ENCODE data around the gene CCDC201. TPM values are rescaled to one million over a fixed set of nuclear protein-coding genes. Genes with fewer than 3 reads are reported as not detected.
A peak's percentile ranks its signal among the peaks of the same experiment; 100 is the strongest.
"Not testable (repeated sequence)": the region's sequence is repeated elsewhere in the genome, so short reads cannot be mapped to it uniquely, and the experiment has no call there.

Gene CCDC201
- total RNA-seq, 1 donor = not detected

DNA sequence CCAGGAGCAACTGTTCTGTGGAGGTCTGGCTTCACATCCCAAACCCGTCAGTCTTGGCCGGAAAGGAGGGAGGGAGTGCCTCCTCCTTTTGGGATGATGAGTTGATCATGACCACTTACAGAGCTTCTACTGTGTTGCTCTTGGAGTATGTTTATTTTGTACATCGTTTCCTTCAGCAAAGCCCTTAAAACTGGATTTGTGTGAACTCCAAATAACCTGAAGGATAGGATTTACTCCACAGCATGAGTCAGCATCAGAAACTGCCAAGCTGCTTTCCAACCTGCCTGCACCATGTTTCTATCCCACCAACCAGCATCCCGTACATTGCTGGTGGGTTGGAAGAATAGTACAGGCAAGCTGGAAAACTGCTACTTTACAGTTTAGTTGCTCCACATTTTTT is 3.5 kb downstream of the CCDC201 start:
- no peaks in the 10 kb centered on the region for H3K79me2 ChIP-seq (ENCODE audit: insufficient read depth, low read length)
- peak; percentile 88 for DNase-seq (ENCODE audit: insufficient read length, low spot score, missing footprints)
- peaks cover 10% of the 10 kb centered on the region for H3K4me1 ChIP-seq (ENCODE audit: insufficient read depth, low read length)
- TF ChIP-seq, protein P1, sequence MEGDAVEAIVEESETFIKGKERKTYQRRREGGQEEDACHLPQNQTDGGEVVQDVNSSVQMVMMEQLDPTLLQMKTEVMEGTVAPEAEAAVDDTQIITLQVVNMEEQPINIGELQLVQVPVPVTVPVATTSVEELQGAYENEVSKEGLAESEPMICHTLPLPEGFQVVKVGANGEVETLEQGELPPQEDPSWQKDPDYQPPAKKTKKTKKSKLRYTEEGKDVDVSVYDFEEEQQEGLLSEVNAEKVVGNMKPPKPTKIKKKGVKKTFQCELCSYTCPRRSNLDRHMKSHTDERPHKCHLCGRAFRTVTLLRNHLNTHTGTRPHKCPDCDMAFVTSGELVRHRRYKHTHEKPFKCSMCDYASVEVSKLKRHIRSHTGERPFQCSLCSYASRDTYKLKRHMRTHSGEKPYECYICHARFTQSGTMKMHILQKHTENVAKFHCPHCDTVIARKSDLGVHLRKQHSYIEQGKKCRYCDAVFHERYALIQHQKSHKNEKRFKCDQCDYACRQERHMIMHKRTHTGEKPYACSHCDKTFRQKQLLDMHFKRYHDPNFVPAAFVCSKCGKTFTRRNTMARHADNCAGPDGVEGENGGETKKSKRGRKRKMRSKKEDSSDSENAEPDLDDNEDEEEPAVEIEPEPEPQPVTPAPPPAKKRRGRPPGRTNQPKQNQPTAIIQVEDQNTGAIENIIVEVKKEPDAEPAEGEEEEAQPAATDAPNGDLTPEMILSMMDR (IDR thresholded peaks at IDR 0.05; ENCODE audit: extremely low read depth, low read depth, low read length) = no peak
- H3K36me3 ChIP-seq (ENCODE audit: insufficient read depth, low read length) = no peaks in the 10 kb centered on the region
- H3K4me2 ChIP-seq (ENCODE audit: insufficient read depth, low read length) = no peak overlapping the region
- H3K4me3 ChIP-seq (ENCODE audit: insufficient read depth, low read length) = no peak overlapping the region
- H3K9me3 ChIP-seq (ENCODE audit: low read depth, low read length) = no peaks in the 10 kb centered on the region
- H3K27ac ChIP-seq (ENCODE audit: low read depth, low read length) = no peak overlapping the region
- H4K20me1 ChIP-seq (ENCODE audit: insufficient read depth, low read length) = no peaks in the 10 kb centered on the region
- H3K27me3 ChIP-seq (ENCODE audit: insufficient read depth, low read length) = no peaks in the 10 kb centered on the region
- H2AFZ ChIP-seq (ENCODE audit: low read length) = no peak overlapping the region

DNA sequence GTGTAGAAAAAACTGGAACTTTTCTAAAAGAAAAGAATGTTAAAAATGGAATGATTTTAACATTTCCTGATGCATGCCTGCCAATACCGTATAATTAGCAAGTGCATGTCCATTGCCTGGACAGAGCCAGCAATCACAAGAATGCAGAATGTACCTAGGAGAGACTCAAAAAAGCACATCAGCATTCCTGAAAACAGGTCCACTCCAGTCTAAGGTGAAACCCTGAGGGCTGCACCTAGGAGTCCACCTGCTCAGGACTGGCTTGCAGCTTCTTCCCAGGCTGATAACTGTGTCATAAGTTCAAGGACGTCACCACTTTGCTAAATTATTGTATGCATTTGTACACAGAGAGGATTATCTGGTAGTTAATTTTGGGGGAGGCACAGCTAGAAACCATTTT is 5.4 kb downstream of the CCDC201 start:
- TF ChIP-seq, protein P1 (IDR thresholded peaks at IDR 0.05; ENCODE audit: extremely low read depth, low read depth, low read length) = no peak
- Histone ChIP-seq H3K9me3 (ENCODE audit: low read depth, low read length) (no peaks in the 10 kb centered on the region), H3K79me2 (ENCODE audit: insufficient read depth, low read length) (no peaks in the 10 kb centered on the region)

DNA sequence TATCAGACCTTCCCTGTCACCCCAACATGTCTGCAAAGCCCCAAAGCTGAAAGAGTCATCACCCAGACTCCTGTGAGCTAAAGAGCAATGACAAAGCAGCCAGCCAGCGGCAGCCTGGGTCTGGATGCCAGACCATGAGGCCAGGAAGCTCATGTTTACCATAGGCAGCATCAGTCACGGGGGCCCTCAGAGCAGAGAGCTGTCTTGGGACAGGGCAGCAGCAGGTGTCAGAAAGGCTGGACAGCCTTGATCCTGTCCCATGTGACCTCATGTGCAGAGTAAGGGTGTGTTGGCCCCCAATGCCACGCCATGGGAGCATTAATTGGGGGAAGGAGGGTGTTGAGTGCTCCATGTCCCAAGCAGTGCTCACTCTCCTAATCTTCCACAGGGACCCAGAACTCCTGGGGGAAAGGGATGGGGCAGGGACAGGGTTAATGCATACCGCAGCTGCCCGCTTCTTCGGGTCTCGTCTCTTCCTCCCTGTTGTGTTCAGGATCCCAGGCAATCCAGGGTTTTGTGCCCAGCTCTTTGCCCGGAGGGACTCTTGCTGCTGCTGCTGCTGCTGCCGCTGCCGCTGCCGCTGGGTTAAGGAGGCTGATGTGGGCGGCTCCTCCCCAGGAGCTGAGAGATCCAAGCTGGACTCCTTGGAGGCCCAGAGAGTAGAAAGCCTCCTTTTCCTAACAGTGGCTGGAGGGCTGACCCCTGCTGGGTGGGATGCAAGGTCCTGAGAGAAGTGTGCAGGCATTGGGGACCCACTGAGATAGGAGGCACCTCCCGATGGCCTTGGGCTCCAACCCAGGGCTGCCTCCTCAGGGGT is 7.1 kb downstream of the CCDC201 start:
- H3K27me3 ChIP-seq (ENCODE audit: insufficient read depth, low read length) = peaks cover 8% of the 10 kb centered on the region
- peak; percentile 82 for DNase-seq (ENCODE audit: insufficient read length, low spot score, missing footprints)
- no peaks in the 10 kb centered on the region for H3K79me2 ChIP-seq (ENCODE audit: insufficient read depth, low read length)
- no peak overlapping the region for H3K4me2 ChIP-seq (ENCODE audit: insufficient read depth, low read length)
- no peak overlapping the region for H3K4me3 ChIP-seq (ENCODE audit: insufficient read depth, low read length)
- H3K27ac ChIP-seq (ENCODE audit: low read depth, low read length) = no peak overlapping the region
- peaks cover 6% of the 10 kb centered on the region for H3K4me1 ChIP-seq (ENCODE audit: insufficient read depth, low read length)
- no peaks in the 10 kb centered on the region for H3K36me3 ChIP-seq (ENCODE audit: insufficient read depth, low read length)
- H4K20me1 ChIP-seq (ENCODE audit: insufficient read depth, low read length) = no peaks in the 10 kb centered on the region
- H2AFZ ChIP-seq (ENCODE audit: low read length) = no peak overlapping the region
- no peaks in the 10 kb centered on the region for H3K9me3 ChIP-seq (ENCODE audit: low read depth, low read length)
- TF ChIP-seq, protein P1 (IDR thresholded peaks at IDR 0.05; ENCODE audit: extremely low read depth, low read depth, low read length) = no peak

More for the DNA sequence above, 5.4 kb downstream of the CCDC201 start:
- Histone ChIP-seq H4K20me1 (ENCODE audit: insufficient read depth, low read length) (no peaks in the 10 kb centered on the region), H3K36me3 (ENCODE audit: insufficient read depth, low read length) (no peaks in the 10 kb centered on the region), H3K4me3 (ENCODE audit: insufficient read depth, low read length) (no peak overlapping the region), H3K4me2 (ENCODE audit: insufficient read depth, low read length) (no peak overlapping the region), H3K4me1 (ENCODE audit: insufficient read depth, low read length) (peaks cover 6% of the 10 kb centered on the region), H2AFZ (ENCODE audit: low read length) (no peak overlapping the region), H3K27ac (ENCODE audit: low read depth, low read length) (no peak overlapping the region), H3K27me3 (ENCODE audit: insufficient read depth, low read length) (no peaks in the 10 kb centered on the region)
- DNase-seq (ENCODE audit: insufficient read length, low spot score, missing footprints) = no peak

DNA sequence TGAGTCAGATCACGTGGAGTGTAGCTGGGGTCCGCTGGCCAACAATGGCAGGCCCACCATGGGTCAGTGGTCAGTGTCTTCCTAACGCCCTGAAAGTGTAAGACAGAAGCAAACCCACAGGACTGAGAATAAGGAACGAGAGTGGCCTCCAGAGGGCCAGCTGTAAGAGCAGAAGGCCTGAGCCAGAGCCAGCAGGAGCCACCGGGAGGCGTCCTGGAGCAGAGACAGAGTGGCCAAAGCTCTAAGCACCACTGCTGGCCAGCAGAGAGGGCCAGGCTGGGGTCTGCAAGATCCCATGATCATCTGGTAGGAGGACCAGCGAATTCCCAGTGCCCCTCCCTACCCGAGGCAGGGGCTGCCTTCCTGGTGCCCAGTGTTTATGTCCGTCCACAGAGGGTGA is 9.2 kb downstream of the CCDC201 start:
- no peak overlapping the region for H3K27ac ChIP-seq (ENCODE audit: low read depth, low read length)
- no peak overlapping the region for H3K4me2 ChIP-seq (ENCODE audit: insufficient read depth, low read length)
- TF ChIP-seq, protein P1 (IDR thresholded peaks at IDR 0.05; ENCODE audit: extremely low read depth, low read depth, low read length) = peak; percentile 62
- no peaks in the 10 kb centered on the region for H3K36me3 ChIP-seq (ENCODE audit: insufficient read depth, low read length)
- no peak for DNase-seq (ENCODE audit: insufficient read length, low spot score, missing footprints)
- H3K9me3 ChIP-seq (ENCODE audit: low read depth, low read length) = no peaks in the 10 kb centered on the region
- H3K4me3 ChIP-seq (ENCODE audit: insufficient read depth, low read length) = no peak overlapping the region
- no peaks in the 10 kb centered on the region for H3K4me1 ChIP-seq (ENCODE audit: insufficient read depth, low read length)
- peaks cover 20% of the 10 kb centered on the region for H3K27me3 ChIP-seq (ENCODE audit: insufficient read depth, low read length)
- H2AFZ ChIP-seq (ENCODE audit: low read length) = no peak overlapping the region
- no peaks in the 10 kb centered on the region for H4K20me1 ChIP-seq (ENCODE audit: insufficient read depth, low read length)
- no peaks in the 10 kb centered on the region for H3K79me2 ChIP-seq (ENCODE audit: insufficient read depth, low read length)

DNA sequence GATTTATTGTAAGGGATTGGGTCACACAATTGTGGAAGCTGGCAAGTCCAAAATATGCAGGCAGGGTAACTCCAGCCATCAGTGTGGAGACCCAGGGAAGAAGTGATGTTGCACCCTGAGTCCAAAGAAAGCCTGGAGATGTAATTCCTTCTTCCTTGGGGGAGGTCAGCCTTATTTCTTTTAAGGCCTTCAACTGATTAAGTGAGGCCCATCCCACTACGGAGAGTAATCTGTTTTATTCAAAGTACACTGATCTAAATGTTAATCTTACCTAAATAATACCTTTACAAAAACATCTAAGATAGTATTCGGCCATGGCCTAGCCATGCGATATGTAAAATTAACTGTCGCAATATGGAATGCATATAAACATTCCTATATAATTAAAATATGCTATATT is 16.0 kb downstream of the CCDC201 start:
- H3K9me3 ChIP-seq (ENCODE audit: low read depth, low read length); H3K27ac ChIP-seq (ENCODE audit: low read depth, low read length); H3K36me3 ChIP-seq (ENCODE audit: insufficient read depth, low read length); DNase-seq (ENCODE audit: insufficient read length, low spot score, missing footprints); H3K4me2 ChIP-seq (ENCODE audit: insufficient read depth, low read length); H3K4me3 ChIP-seq (ENCODE audit: insufficient read depth, low read length); H2AFZ ChIP-seq (ENCODE audit: low read length); H4K20me1 ChIP-seq (ENCODE audit: insufficient read depth, low read length); H3K79me2 ChIP-seq (ENCODE audit: insufficient read depth, low read length); H3K4me1 ChIP-seq (ENCODE audit: insufficient read depth, low read length): not testable (repeated sequence)
- H3K27me3 ChIP-seq (ENCODE audit: insufficient read depth, low read length) = peaks cover 18% of the 10 kb centered on the region

DNA sequence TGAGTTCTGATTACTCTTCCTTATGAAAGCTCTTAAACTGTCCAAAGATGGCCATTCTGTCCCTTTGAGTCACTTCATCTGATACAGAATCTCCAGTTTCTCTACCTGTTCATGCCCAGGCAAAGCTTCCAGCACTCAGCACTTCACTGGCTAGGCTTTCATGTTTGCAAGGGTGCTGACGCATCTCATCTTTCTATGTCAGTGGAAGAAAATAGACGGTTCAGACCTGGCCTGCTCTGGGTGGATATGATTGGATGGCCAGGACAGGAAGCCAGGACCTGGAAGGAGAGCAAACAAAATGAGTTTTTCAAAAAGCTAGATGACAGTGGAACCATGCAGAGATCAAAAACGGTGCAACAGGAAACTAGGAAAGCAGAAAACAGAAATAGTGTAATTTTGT is 17.2 kb downstream of the CCDC201 start:
- not testable (repeated sequence) for H3K9me3 ChIP-seq (ENCODE audit: low read depth, low read length); H3K79me2 ChIP-seq (ENCODE audit: insufficient read depth, low read length); H3K4me2 ChIP-seq (ENCODE audit: insufficient read depth, low read length); H3K4me1 ChIP-seq (ENCODE audit: insufficient read depth, low read length); H3K27ac ChIP-seq (ENCODE audit: low read depth, low read length); DNase-seq (ENCODE audit: insufficient read length, low spot score, missing footprints); H3K36me3 ChIP-seq (ENCODE audit: insufficient read depth, low read length); H2AFZ ChIP-seq (ENCODE audit: low read length); H3K4me3 ChIP-seq (ENCODE audit: insufficient read depth, low read length); H4K20me1 ChIP-seq (ENCODE audit: insufficient read depth, low read length)
- H3K27me3 ChIP-seq (ENCODE audit: insufficient read depth, low read length) = peaks cover 10% of the 10 kb centered on the region
